ENCODE measurements around the gene SMTNL1. TPM values are rescaled to one million over a fixed set of nuclear protein-coding genes. Genes with fewer than 3 reads are reported as not detected.

SMTNL1 gene
- total RNA-seq, 1 donor: not detected

- DNase-seq (ENCODE audit: low read depth): no peak
- TF ChIP-seq, protein P1, sequence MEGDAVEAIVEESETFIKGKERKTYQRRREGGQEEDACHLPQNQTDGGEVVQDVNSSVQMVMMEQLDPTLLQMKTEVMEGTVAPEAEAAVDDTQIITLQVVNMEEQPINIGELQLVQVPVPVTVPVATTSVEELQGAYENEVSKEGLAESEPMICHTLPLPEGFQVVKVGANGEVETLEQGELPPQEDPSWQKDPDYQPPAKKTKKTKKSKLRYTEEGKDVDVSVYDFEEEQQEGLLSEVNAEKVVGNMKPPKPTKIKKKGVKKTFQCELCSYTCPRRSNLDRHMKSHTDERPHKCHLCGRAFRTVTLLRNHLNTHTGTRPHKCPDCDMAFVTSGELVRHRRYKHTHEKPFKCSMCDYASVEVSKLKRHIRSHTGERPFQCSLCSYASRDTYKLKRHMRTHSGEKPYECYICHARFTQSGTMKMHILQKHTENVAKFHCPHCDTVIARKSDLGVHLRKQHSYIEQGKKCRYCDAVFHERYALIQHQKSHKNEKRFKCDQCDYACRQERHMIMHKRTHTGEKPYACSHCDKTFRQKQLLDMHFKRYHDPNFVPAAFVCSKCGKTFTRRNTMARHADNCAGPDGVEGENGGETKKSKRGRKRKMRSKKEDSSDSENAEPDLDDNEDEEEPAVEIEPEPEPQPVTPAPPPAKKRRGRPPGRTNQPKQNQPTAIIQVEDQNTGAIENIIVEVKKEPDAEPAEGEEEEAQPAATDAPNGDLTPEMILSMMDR (IDR thresholded peaks at IDR 0.05; ENCODE audit: insufficient read depth, low read depth, low read length): no peak
- no peak overlapping the region for H3K4me3 ChIP-seq (ENCODE audit: low read depth, low read length)
Observed at GRCh38 chr11:57500926-57501325, 36.5 kb upstream of the SMTNL1 start.

GRCh38 chr11:57501953-57502352 is 35.4 kb upstream of the SMTNL1 start:
- no peak for DNase-seq (ENCODE audit: low read depth)
- H3K4me3 ChIP-seq (ENCODE audit: low read depth, low read length): no peak overlapping the region
- TF ChIP-seq, protein P1 (IDR thresholded peaks at IDR 0.05; ENCODE audit: insufficient read depth, low read depth, low read length): no peak

DNA sequence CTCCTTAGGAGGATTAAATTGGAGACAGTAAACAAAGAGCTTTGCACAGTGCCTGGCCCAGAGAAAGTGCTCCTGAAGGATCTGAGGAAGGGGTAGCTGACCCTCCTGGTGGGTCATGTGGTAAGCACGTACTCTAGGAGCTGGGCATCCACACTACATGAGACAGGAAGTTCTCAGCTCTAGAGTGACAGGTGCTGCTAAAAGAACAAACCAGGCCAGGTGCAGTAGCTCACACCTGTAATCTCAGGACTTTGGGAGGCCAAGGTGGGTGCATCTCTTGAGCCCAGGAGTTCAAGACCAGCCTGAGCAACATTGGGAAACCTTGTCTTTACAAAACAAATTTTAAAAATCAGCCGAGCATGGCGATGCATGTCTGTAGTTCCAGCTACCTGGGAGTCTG is 35.0 kb upstream of the SMTNL1 start:
- H3K4me3 ChIP-seq (ENCODE audit: low read depth, low read length): no peak overlapping the region
- TF ChIP-seq, protein P1 (IDR thresholded peaks at IDR 0.05; ENCODE audit: insufficient read depth, low read depth, low read length): no peak
- no peak for DNase-seq (ENCODE audit: low read depth)

DNA sequence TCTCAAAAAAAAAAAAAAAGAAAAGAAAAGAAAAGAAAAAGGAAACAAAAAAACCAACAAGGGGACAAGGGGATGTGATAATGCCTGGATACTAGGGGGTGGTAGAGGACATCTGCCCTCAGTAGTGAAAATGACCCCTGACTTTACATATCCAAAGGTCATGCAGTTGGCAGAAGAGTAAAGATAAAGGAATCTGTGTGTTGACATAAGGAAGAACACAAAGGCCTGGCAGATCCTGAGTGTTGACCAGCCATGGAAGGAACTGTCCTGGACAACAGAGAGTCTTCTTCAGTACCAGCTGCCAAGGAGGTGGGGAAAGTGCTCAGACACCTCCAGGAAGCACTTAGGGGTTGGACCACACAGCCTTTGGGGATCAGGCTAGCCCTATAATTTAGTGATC is 34.5 kb upstream of the SMTNL1 start:
- no peak for DNase-seq (ENCODE audit: low read depth)
- H3K4me3 ChIP-seq (ENCODE audit: low read depth, low read length): no peak overlapping the region
- TF ChIP-seq, protein P1 (IDR thresholded peaks at IDR 0.05; ENCODE audit: insufficient read depth, low read depth, low read length): no peak

DNA sequence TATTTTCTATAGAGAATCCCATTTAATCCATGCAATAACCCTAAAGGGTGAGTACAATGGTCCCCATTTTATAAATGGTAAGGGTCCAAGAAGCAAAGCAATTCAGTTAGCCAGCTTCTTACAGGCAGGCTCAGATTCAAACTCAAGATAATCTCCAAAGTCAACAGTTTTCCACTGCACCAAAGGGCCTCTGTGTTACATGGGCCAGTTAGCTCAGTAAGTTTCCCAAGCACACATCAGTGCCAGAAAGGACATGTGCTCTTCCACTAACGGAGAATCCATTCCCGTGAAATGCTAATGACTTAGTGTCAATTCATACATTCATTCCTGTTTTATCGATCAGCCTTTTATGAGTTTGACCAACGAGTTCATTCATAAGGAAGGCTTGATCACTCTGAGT is 32.9 kb upstream of the SMTNL1 start:
- DNase-seq (ENCODE audit: low read depth): no peak
- TF ChIP-seq, protein P1 (IDR thresholded peaks at IDR 0.05; ENCODE audit: insufficient read depth, low read depth, low read length): no peak
- H3K4me3 ChIP-seq (ENCODE audit: low read depth, low read length): no peak overlapping the region

- TF ChIP-seq, protein P1 (IDR thresholded peaks at IDR 0.05; ENCODE audit: insufficient read depth, low read depth, low read length): no peak
- no peak overlapping the region for H3K4me3 ChIP-seq (ENCODE audit: low read depth, low read length)
- no peak for DNase-seq (ENCODE audit: low read depth)
Observed at GRCh38 chr11:57506522-57506921, 30.9 kb upstream of the SMTNL1 start.

All from fibroblast of villous mesenchyme (primary cell).